HCT116 (cell line): ENCODE data around the gene PRODH. TPM values are rescaled to one million over a fixed set of nuclear protein-coding genes. Genes with fewer than 3 reads are reported as not detected.
A peak's percentile ranks its signal among the peaks of the same experiment; 100 is the strongest.
"Not testable (repeated sequence)": the region's sequence is repeated elsewhere in the genome, so short reads cannot be mapped to it uniquely, and the experiment has no call there.

Experiments used
- ATAC-seq: fragments of 200-7000 bp; cut with Tn5 transposase; 2 replicates; pipeline ENCODE4 v1.9.1; 2020; ENCODE audit warnings: mild to moderate bottlenecking, moderate library complexity
- BruUV-seq: library from RNA; stranded (reverse); fragments of 400-500 nt; replicated peaks from 2 replicates; lab custom pipeline; 2021; lab: Mats Ljungman, UMichigan
- CTCF ChIA-PET: fragments of 300-600 bp; sonication (Branson Sonifier 250); formaldehyde crosslinking; loops from one replicate; lab custom pipeline; 2021; ENCODE audit warnings: antibody characterized with exemption; lab: Charles Lee
- POLR2A ChIA-PET: fragments of 300-600, 350-600 bp; sonication (Branson Sonifier 250); formaldehyde crosslinking; loops from one replicate; lab custom pipeline; 2021; ENCODE audit warnings: antibody characterized with exemption; lab: Charles Lee
- RAD21 ChIA-PET, 2 experiments: fragments of 300-600 bp; sonication (Branson Sonifier 250); formaldehyde crosslinking; loops; one replicate each; lab custom pipeline; 2023; ENCODE audit warnings: low total read pairs in 2 of 2; ENCODE audit not compliant: uncharacterized antibody in 2 of 2, unreplicated experiment in 2 of 2, low non-redundant PET in 1 of 2; lab: Charles Lee
- DNase-seq: peaks from one replicate; pipeline ENCODE4 v3.0.0-alpha.2; 2010; ENCODE audit warnings: low read depth, low spot score
- H2AFZ ChIP-seq: fragments of 200-600 bp; shearing (Covaris generic), sonication (generic); 2 replicates; pipeline ENCODE4 v1.6.1; 2017; ENCODE audit warnings: low read depth, mixed run types, mixed read lengths, antibody characterized with exemption, low read length; ENCODE audit not compliant: poor library complexity, severe bottlenecking
- H3K27ac ChIP-seq: 2 replicates; pipeline ENCODE4 v1.5.1; 2012; ENCODE audit warnings: low read depth, low read length
- H3K27me3 ChIP-seq: fragments of 200-600 bp; sonication (generic); 2 replicates; pipeline ENCODE4 v1.6.1; 2016; ENCODE audit warnings: mixed run types, low read length, mixed read lengths; ENCODE audit not compliant: insufficient read depth
- H3K36me3 ChIP-seq, 2 experiments: fragments of 200-500 bp in 1 of 2; fragments of 200-600 bp in 1 of 2; sonication (Bioruptor generic) in 1 of 2; sonication (generic) in 1 of 2; 2 replicates each; pipeline versions ENCODE4 v1.5.1 to v1.6.1; 2014 to 2016; ENCODE audit warnings: low read length in 2 of 2, inconsistent platforms in 1 of 2, mixed read lengths in 1 of 2, mixed run types in 1 of 2; ENCODE audit not compliant: insufficient read depth in 2 of 2, control insufficient read depth in 1 of 2
- H3K4me1 ChIP-seq, 2 experiments: fragments of 200-600 bp in 1 of 2; sonication (generic) in 1 of 2; 2 replicates each; pipeline versions ENCODE4 v1.5.1 to v1.6.1; 2012 to 2017; ENCODE audit warnings: low read length in 2 of 2, inconsistent platforms in 1 of 2, mild to moderate bottlenecking in 1 of 2, mixed read lengths in 1 of 2, mixed run types in 1 of 2, moderate library complexity in 1 of 2; ENCODE audit not compliant: insufficient read depth in 2 of 2, control insufficient read depth in 1 of 2
- H3K4me2 ChIP-seq: fragments of 200-600 bp; sonication (generic); 2 replicates; pipeline ENCODE4 v1.6.1; 2017; ENCODE audit warnings: mixed run types, low read length, mixed read lengths
- H3K4me3 ChIP-seq, 2 experiments: fragments of 200-600 bp in 1 of 2; sonication (generic) in 1 of 2; replicated peaks in 1 of 2; 2 replicates each; pipeline ENCODE4 v1.5.1; 2011 to 2016; ENCODE audit warnings: low read length in 2 of 2, control low read depth in 1 of 2, low read depth in 1 of 2, mild to moderate bottlenecking in 1 of 2, mixed read lengths in 1 of 2, mixed run types in 1 of 2
- H3K79me2 ChIP-seq: fragments of 200-600 bp; sonication (generic); 2 replicates; pipeline ENCODE4 v1.6.1; 2017; ENCODE audit warnings: mild to moderate bottlenecking, mixed run types, low read length, moderate library complexity, mixed read lengths; ENCODE audit not compliant: insufficient read depth
- H3K9ac ChIP-seq: fragments of 200-600 bp; sonication (generic); 2 replicates; pipeline ENCODE4 v1.6.1; 2016; ENCODE audit warnings: low read length, mixed read lengths
- H3K9me2 ChIP-seq: fragments of 200-600 bp; sonication (generic), shearing (Covaris generic); 2 replicates; pipeline ENCODE4 v1.6.1; 2017; ENCODE audit warnings: mixed run types, mild to moderate bottlenecking, moderate library complexity; ENCODE audit not compliant: insufficient read depth
- H3K9me3 ChIP-seq, 2 experiments: fragments of 200-500 bp in 1 of 2; fragments of 200-600 bp in 1 of 2; sonication (Bioruptor generic) in 1 of 2; sonication (generic) in 1 of 2; 2 replicates each; pipeline ENCODE4 v1.6.1; 2014 to 2017; ENCODE audit warnings: low read length in 2 of 2, mixed read lengths in 2 of 2, inconsistent platforms in 1 of 2, low read depth in 1 of 2, mild to moderate bottlenecking in 1 of 2, mixed run types in 1 of 2, moderate library complexity in 1 of 2; ENCODE audit not compliant: control insufficient read depth in 1 of 2, insufficient read depth in 1 of 2
- H4K20me1 ChIP-seq: fragments of 200-600 bp; sonication (generic), shearing (Covaris generic); 2 replicates; pipeline ENCODE4 v1.6.1; 2017; ENCODE audit warnings: mixed run types, mild to moderate bottlenecking, moderate library complexity; ENCODE audit not compliant: insufficient read depth
- intact Hi-C: fragments of 100-400 bp; cut with micrococcal nuclease; formaldehyde crosslinking; loops from 2 replicates; pipeline ENCODE4 v1.10.0; 2022
- total RNA-seq: library from RNA; stranded (reverse); gene quantifications from one replicate; pipeline ENCODE4 v1.2.1, GENCODE V29; 2021; ENCODE audit not compliant: unreplicated experiment

Gene PRODH
- total RNA-seq, 1 experiment from 2014 or later, result 3.2 TPM

DNA sequence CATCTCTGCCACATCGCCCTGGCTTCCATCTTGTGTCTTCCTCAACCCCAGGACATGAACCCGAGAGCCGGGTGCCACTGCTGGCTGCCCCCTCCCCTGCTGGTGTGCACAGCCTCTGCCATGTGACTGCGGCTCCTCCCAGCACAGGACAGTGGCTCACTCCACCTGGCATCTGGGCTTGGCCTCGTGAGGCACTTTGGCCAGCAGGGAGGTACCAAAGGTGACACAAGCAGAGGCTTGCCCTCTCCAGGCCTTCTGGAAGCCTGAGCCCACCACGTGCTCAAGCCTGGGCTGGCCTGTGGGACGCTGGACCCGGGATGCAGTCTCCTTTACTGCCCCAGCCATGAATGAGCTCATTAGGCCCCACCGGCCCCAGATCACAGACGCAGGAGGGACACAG is 21.5 kb downstream of the PRODH start:
- H3K9me3 ChIP-seq, BruUV-seq, H3K4me2 ChIP-seq, POLR2A ChIA-PET, H3K4me3 ChIP-seq, RAD21 ChIA-PET, H3K9me2 ChIP-seq, CTCF ChIA-PET, ATAC-seq, H3K9ac ChIP-seq, H3K36me3 ChIP-seq, H3K27me3 ChIP-seq, H3K4me1 ChIP-seq, H4K20me1 ChIP-seq, H2AFZ ChIP-seq, DNase-seq, H3K79me2 ChIP-seq, intact Hi-C loops, H3K27ac ChIP-seq: not testable (repeated sequence)

DNA sequence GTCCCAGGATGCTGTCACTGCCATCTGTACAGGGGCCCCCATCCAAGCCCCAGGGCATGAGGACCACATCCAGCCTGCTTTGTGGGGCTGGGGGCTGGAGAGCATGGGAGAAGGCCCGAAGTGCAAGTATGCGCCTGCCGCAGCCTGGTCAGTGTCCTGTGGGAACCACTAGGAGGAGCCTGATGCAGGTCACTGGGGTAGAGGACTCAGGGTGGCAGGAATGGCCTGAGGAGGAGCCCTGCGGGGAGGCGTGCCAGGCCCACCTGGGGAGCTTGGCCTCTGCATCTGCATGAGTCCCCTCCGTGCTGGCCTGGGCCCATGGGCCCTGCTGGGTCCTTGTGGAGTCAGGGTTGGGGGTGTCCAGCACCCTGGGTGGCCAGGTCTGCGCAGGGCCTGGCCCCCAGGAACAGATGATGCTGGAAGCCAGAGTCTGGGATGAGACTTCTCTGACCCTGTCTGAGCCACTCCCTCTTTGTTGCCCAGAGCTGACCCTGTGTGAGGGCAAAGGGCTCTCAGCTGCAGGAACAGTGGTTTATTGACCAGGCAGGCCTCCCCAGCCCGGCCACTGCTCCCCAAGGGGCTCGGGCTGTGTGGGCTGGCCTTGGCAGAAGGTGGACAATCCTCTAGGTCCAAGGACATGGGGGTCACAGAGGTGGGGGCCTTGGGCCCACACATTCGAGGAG is 23.7 kb downstream of the PRODH start:
- H4K20me1 ChIP-seq, H3K4me3 ChIP-seq, H3K27ac ChIP-seq, H3K4me2 ChIP-seq, H3K9me3 ChIP-seq, H3K79me2 ChIP-seq, DNase-seq, H3K9me2 ChIP-seq, H3K36me3 ChIP-seq, H3K4me1 ChIP-seq, BruUV-seq, H3K27me3 ChIP-seq, RAD21 ChIA-PET, H3K9ac ChIP-seq, H2AFZ ChIP-seq, intact Hi-C loops, CTCF ChIA-PET, POLR2A ChIA-PET: not testable (repeated sequence)
- ATAC-seq, result peak; percentile 89

DNA sequence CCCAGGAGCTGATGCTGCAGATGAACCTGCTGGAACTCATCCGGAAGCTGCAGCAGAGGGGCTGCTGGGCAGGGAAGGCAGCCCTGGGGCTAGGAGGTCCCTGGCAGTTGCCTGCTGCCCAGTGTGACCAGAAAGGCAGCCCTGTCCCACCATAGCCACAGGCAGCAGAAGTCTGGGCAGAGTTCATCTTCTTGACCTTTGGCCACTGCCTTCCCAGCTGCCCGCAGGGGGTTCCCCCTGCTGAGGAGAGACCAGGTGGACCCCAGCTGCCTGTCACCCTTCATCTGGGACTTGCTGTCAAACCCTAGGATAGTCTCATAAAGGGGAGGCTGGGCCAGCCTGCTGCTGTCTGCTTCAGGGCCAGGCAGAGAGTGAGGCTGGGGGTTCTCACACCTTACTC is 24.6 kb downstream of the PRODH start:
- H4K20me1 ChIP-seq, H3K79me2 ChIP-seq, H3K9me3 ChIP-seq, H3K9me2 ChIP-seq, H3K4me2 ChIP-seq, H3K27ac ChIP-seq, RAD21 ChIA-PET, H3K27me3 ChIP-seq, DNase-seq, H3K36me3 ChIP-seq, intact Hi-C loops, ATAC-seq, BruUV-seq, H3K9ac ChIP-seq, POLR2A ChIA-PET, H2AFZ ChIP-seq, H3K4me1 ChIP-seq, CTCF ChIA-PET, H3K4me3 ChIP-seq: not testable (repeated sequence)
